ENCODE results near the gene COG8. TPM values are rescaled to one million over a fixed set of nuclear protein-coding genes. Genes with fewer than 3 reads are reported as not detected.

The COG8 gene
- total and polyA plus RNA-seq, 2 experiments from 2014 or later: 54.5 to 95.3 TPM

DNA sequence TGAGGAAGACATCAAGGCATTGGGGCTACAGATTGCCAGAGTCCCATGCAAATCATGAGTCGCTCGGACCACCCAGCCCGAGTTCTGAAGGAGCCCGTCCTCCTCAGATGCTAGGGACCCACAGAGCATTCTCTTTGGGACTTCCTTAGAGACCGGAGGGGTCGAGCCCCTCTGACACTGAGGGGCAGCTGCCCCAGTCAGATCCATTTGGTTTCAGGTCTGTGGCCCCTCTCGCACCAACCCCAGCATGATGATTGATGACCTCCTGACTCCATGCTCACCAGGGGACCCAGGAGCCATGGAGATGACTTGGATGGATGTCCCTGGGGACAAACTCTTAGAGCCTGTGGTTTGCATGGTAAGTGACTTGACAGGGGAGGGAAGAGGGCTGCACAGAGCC is 17.0 kb downstream of the COG8 start:
- no peaks in the 10 kb centered on the region for H3K9me3 ChIP-seq (ENCODE audit: low read depth)
- no peak overlapping the region for H3K4me3 ChIP-seq
- no peaks in the 10 kb centered on the region for H3K4me1 ChIP-seq (ENCODE audit: low read depth)
- peaks cover 58% of the 10 kb centered on the region for H3K36me3 ChIP-seq
- TF ChIP-seq, protein P1, sequence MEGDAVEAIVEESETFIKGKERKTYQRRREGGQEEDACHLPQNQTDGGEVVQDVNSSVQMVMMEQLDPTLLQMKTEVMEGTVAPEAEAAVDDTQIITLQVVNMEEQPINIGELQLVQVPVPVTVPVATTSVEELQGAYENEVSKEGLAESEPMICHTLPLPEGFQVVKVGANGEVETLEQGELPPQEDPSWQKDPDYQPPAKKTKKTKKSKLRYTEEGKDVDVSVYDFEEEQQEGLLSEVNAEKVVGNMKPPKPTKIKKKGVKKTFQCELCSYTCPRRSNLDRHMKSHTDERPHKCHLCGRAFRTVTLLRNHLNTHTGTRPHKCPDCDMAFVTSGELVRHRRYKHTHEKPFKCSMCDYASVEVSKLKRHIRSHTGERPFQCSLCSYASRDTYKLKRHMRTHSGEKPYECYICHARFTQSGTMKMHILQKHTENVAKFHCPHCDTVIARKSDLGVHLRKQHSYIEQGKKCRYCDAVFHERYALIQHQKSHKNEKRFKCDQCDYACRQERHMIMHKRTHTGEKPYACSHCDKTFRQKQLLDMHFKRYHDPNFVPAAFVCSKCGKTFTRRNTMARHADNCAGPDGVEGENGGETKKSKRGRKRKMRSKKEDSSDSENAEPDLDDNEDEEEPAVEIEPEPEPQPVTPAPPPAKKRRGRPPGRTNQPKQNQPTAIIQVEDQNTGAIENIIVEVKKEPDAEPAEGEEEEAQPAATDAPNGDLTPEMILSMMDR (IDR thresholded peaks at IDR 0.05; ENCODE audit: low read depth, low read length): no peak
- H3K27ac ChIP-seq: no peak overlapping the region
- DNase-seq (ENCODE audit: low read depth in 1 of 2, low spot score in 1 of 2): no peak
- no peaks in the 10 kb centered on the region for H3K27me3 ChIP-seq

- TF ChIP-seq, protein P1 (IDR thresholded peaks at IDR 0.05; ENCODE audit: low read depth, low read length): no peak
- no peaks in the 10 kb centered on the region for H3K27me3 ChIP-seq
Observed at GRCh38 chr16:69321080-69321479, 18.3 kb downstream of the COG8 start.

GRCh38 chr16:69320740-69321073 is 18.7 kb downstream of the COG8 start:
- H3K36me3 ChIP-seq: peaks cover 67% of the 10 kb centered on the region
- H3K27ac ChIP-seq: no peak overlapping the region
- H3K27me3 ChIP-seq: no peaks in the 10 kb centered on the region
- no peak for DNase-seq (ENCODE audit: low read depth in 1 of 2, low spot score in 1 of 2)
- no peak overlapping the region for H3K4me3 ChIP-seq
- TF ChIP-seq, protein P1 (IDR thresholded peaks at IDR 0.05; ENCODE audit: low read depth, low read length): no peak
- H3K9me3 ChIP-seq (ENCODE audit: low read depth): no peaks in the 10 kb centered on the region
- no peaks in the 10 kb centered on the region for H3K4me1 ChIP-seq (ENCODE audit: low read depth)

More at GRCh38 chr16:69321080-69321479, 18.3 kb downstream of the COG8 start:
- Histone ChIP-seq H3K27ac (no peak overlapping the region), H3K9me3 (ENCODE audit: low read depth) (no peaks in the 10 kb centered on the region), H3K36me3 (peaks cover 66% of the 10 kb centered on the region), H3K4me1 (ENCODE audit: low read depth) (no peaks in the 10 kb centered on the region), H3K4me3 (no peak overlapping the region)
- no peak for DNase-seq (ENCODE audit: low read depth in 1 of 2, low spot score in 1 of 2)

DNA sequence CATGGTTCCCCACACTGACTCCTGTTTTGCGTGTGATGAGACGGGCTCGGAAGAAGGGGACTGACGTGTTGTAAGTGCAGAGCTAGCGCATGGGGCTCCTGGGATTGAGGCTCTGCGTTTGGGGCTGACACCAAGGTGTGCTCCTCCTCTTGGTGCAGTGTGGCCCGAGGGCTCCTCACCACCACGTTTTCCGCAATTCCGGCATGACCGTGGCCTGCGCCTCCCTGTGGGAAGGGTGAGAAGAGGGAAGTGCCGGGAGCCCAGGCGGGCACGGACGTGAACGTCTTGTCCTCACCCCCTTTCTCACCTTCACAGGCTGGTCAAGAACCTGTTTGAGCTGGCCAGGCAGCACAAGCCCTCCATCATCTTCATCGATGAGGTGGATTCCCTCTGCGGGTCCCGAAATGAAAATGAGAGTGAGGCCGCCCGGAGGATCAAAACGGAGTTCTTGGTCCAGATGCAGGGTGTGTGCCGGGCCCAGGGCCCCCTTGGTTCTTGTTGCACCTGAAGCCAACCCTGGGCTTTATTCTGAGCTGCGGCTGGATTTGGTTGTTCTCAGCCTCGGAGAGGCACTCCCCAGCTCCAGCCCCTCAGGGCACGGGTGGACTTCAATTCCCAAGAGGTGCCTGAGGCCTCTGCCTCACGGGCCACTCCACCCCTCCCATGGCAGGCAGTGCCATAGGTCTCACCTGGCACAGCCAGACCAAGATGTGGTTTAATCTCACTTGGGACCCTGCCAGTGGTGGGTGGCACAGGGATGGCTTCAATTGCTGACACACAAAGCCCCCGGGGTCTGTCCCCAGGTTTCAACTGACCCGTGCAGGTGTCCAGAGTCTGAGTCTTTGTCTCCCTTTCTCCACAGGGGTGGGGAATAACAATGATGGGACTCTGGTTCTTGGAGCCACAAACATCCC is 19.3 kb downstream of the COG8 start:
- no peaks in the 10 kb centered on the region for H3K4me1 ChIP-seq (ENCODE audit: low read depth)
- TF ChIP-seq, protein P1 (IDR thresholded peaks at IDR 0.05; ENCODE audit: low read depth, low read length): no peak
- H3K36me3 ChIP-seq: peaks cover 62% of the 10 kb centered on the region
- DNase-seq (ENCODE audit: low read depth in 1 of 2, low spot score in 1 of 2): no peak
- no peaks in the 10 kb centered on the region for H3K27me3 ChIP-seq
- no peaks in the 10 kb centered on the region for H3K9me3 ChIP-seq (ENCODE audit: low read depth)
- no peak overlapping the region for H3K27ac ChIP-seq
- H3K4me3 ChIP-seq: no peak overlapping the region

DNA sequence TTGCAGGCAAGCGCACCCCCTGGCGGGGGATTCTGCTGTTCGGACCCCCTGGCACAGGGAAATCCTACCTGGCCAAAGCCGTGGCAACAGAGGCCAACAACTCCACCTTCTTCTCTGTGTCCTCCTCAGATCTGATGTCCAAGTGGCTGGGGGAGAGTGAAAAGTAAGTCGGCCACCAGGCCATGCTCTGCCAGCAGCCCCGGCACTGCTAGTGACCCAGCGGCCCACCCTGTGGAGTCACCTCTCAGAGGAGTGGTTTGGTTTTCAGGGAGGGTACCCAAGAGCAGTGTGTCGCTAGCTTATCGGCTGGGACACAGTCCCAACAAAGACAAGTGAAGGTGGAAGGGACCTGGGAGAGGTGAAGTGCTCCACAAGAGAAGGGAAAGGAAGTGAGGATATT is 20.0 kb downstream of the COG8 start:
- H3K4me1 ChIP-seq (ENCODE audit: low read depth): no peaks in the 10 kb centered on the region
- H3K27me3 ChIP-seq: no peaks in the 10 kb centered on the region
- H3K27ac ChIP-seq: no peak overlapping the region
- no peaks in the 10 kb centered on the region for H3K9me3 ChIP-seq (ENCODE audit: low read depth)
- DNase-seq (ENCODE audit: low read depth in 1 of 2, low spot score in 1 of 2): no peak
- no peak overlapping the region for H3K4me3 ChIP-seq
- H3K36me3 ChIP-seq: peaks cover 61% of the 10 kb centered on the region
- TF ChIP-seq, protein P1 (IDR thresholded peaks at IDR 0.05; ENCODE audit: low read depth, low read length): no peak
